ENCODE data around the gene IFT88. TPM values are rescaled to one million over a fixed set of nuclear protein-coding genes. Genes with fewer than 3 reads are reported as not detected.

IFT88 gene
- total RNA-seq, 1 experiment from 2014 or later, result 5.2 TPM

- H3K4me3 Mint-ChIP-seq, result no peak overlapping the region
- H3K23me2 ChIP-seq (ENCODE audit: insufficient read length, low read depth, low read length, poor library complexity, severe bottlenecking), result no peaks in the 10 kb centered on the region
- no CpG with 5 or more reads among the region's 3 CpGs for WGBS (ENCODE audit: extremely low coverage, insufficient read length, low lambda C conversion rate)
These were observed 8.0 kb upstream of the IFT88 start for GRCh38 chr13:20558982-20559381.

More at GRCh38 chr13:20558982-20559381, 8.0 kb upstream of the IFT88 start:
- no peak overlapping the region for H3K4me2 ChIP-seq (ENCODE audit: insufficient read depth, insufficient read length, low read length)
- H2BK20ac ChIP-seq (ENCODE audit: low read depth, low read length, poor library complexity, severe bottlenecking), result no peak overlapping the region
- H3K14ac ChIP-seq (ENCODE audit: insufficient read depth, low read length), result no peak overlapping the region
- H2BK5ac ChIP-seq (ENCODE audit: insufficient read length, low read length), result no peak overlapping the region
- H3K9me3 ChIP-seq (ENCODE audit: control insufficient read depth, low read depth, low read length), result no peaks in the 10 kb centered on the region
- no peak overlapping the region for H4K91ac ChIP-seq (ENCODE audit: insufficient read length, low read depth, low read length)
- peaks cover 7% of the 10 kb centered on the region for H3K27me3 Mint-ChIP-seq (ENCODE audit: low read depth)
- no peak overlapping the region for H3K18ac ChIP-seq (ENCODE audit: insufficient read length, low read depth, low read length)
- H2BK15ac ChIP-seq (ENCODE audit: low read depth, low read length), result no peak overlapping the region
- H3K4me1 ChIP-seq (ENCODE audit: insufficient read depth, low read length), result no peaks in the 10 kb centered on the region
- no peak overlapping the region for H3K27ac Mint-ChIP-seq
- no peak overlapping the region for H3K27ac ChIP-seq (ENCODE audit: insufficient read length, low read depth, low read length)
- H2BK120ac ChIP-seq (ENCODE audit: low read depth, low read length, poor library complexity, severe bottlenecking), result no peak overlapping the region
- no peak overlapping the region for H3T11ph ChIP-seq (ENCODE audit: low read length)
- DNase-seq, result no peak
- H2AFZ ChIP-seq (ENCODE audit: low read length), result no peak overlapping the region
- TF ChIP-seq CTCF (conservative IDR thresholded peaks at IDR 0.05), result no peak
- H3K36me3 Mint-ChIP-seq (ENCODE audit: insufficient read depth in 1 of 3, low read depth in 3 of 3), result no peaks in the 10 kb centered on the region; a peak in 1 of 7 replicates
- no peak overlapping the region for H4K5ac ChIP-seq (ENCODE audit: insufficient read length, low read depth, low read length)
- no peaks in the 10 kb centered on the region for H3K4me1 Mint-ChIP-seq
- no peak overlapping the region for H3K23ac ChIP-seq (ENCODE audit: insufficient read length, low read depth, low read length)
- H4K8ac ChIP-seq (replicated peaks; ENCODE audit: insufficient read length, low read depth, low read length), result no peak overlapping the region
- H3K9ac ChIP-seq (ENCODE audit: extremely low read depth, insufficient read length, low read length), result no peak overlapping the region
- no peak overlapping the region for H2AK5ac ChIP-seq (ENCODE audit: insufficient read length, low read length)
- H3K56ac ChIP-seq (ENCODE audit: insufficient read length, low read depth, low read length), result no peak overlapping the region
- H2BK12ac ChIP-seq (ENCODE audit: insufficient read length, low read depth, low read length), result no peak overlapping the region
- H3K79me2 ChIP-seq (ENCODE audit: insufficient read depth, low read length), result no peaks in the 10 kb centered on the region
- peaks cover 0 to 3% of the 10 kb centered on the region in 2 experiments; a peak in 2 of 5 replicates for H3K9me3 Mint-ChIP-seq
- H3K27me3 ChIP-seq (ENCODE audit: insufficient read depth, low read length), result no peaks in the 10 kb centered on the region
- no peaks in the 10 kb centered on the region for H4K20me1 ChIP-seq (ENCODE audit: control insufficient read depth, insufficient read depth, insufficient read length)
- no peak overlapping the region for H3K4ac ChIP-seq (ENCODE audit: low read depth, low read length)
- H3K79me1 ChIP-seq (ENCODE audit: insufficient read depth, low read depth, low read length, poor library complexity, severe bottlenecking), result no peaks in the 10 kb centered on the region

All from H9 (cell line).